NCI-H1694 treated with DMSO at 0.1 percent for 48 hours (cell line): ENCODE measurements around the gene SLC35F3.
"Not testable (repeated sequence)": the region's sequence is repeated elsewhere in the genome, so short reads cannot be mapped to it uniquely, and the experiment has no call there.

Experiments used
- DNase-seq: peaks from one replicate; lab custom pipeline; 2025; lab: John Stamatoyannopoulos, UW

Gene SLC35F3

GRCh38 chr1:234226113-234226818, 321.8 kb downstream of the SLC35F3 start:
- no peak for DNase-seq

GRCh38 chr1:234226819-234227165, 322.3 kb downstream of the SLC35F3 start:
- DNase-seq: no peak

GRCh38 chr1:234229581-234230387, 325.3 kb downstream of the SLC35F3 start:
- no peak for DNase-seq

GRCh38 chr1:234230414-234230862, 326.0 kb downstream of the SLC35F3 start:
- no peak for DNase-seq

- no peak for DNase-seq
Observed at GRCh38 chr1:234231061-234231892, 326.8 kb downstream of the SLC35F3 start.

GRCh38 chr1:234231893-234232276, 327.4 kb downstream of the SLC35F3 start:
- DNase-seq: no peak

- no peak for DNase-seq
Observed at GRCh38 chr1:234234199-234234598, 329.7 kb downstream of the SLC35F3 start.

- peak; percentile 34 for DNase-seq
Observed at GRCh38 chr1:234235434-234235881, 331.0 kb downstream of the SLC35F3 start.

GRCh38 chr1:234237393-234237792, 332.9 kb downstream of the SLC35F3 start:
- DNase-seq: no peak

GRCh38 chr1:234238060-234238459, 333.6 kb downstream of the SLC35F3 start:
- DNase-seq: no peak

GRCh38 chr1:234239515-234239914, 335.0 kb downstream of the SLC35F3 start:
- no peak for DNase-seq

GRCh38 chr1:234239936-234240335, 335.5 kb downstream of the SLC35F3 start:
- no peak for DNase-seq

GRCh38 chr1:234240680-234241079, 336.2 kb downstream of the SLC35F3 start:
- no peak for DNase-seq

GRCh38 chr1:234241941-234242490, 337.5 kb downstream of the SLC35F3 start:
- no peak for DNase-seq

GRCh38 chr1:234243521-234244260, 339.2 kb downstream of the SLC35F3 start:
- DNase-seq: no peak

- no peak for DNase-seq
Observed at GRCh38 chr1:234244482-234244881, 340.0 kb downstream of the SLC35F3 start.

- DNase-seq: no peak
Observed at GRCh38 chr1:234246638-234247116, 342.2 kb downstream of the SLC35F3 start.

GRCh38 chr1:234247746-234248145, 343.3 kb downstream of the SLC35F3 start:
- not testable (repeated sequence) for DNase-seq

GRCh38 chr1:234250747-234251146, 346.3 kb downstream of the SLC35F3 start:
- DNase-seq: no peak

- DNase-seq: no peak
Observed at GRCh38 chr1:234253732-234254131, 349.3 kb downstream of the SLC35F3 start.

- DNase-seq: no peak
Observed at GRCh38 chr1:234256359-234256758, 351.9 kb downstream of the SLC35F3 start.
